Upper lobe of right lung (tissue), 1 donor: Measurements from ENCODE around the gene NOVA2. TPM values are rescaled to one million over a fixed set of nuclear protein-coding genes. Genes with fewer than 3 reads are reported as not detected.

Experiments used
- ATAC-seq: fragments of 200-7000 bp; cut with Tn5 transposase; one replicate; pipeline ENCODE4 v1.9.1; 2020; ENCODE audit warnings: mild to moderate bottlenecking, moderate library complexity
- DNase-seq: peaks from one replicate; pipeline ENCODE4 v3.0.0-alpha.2; 2020
- H3K27ac ChIP-seq: fragments of 200-600 bp; one replicate; pipeline ENCODE4 v1.8.0; 2022
- H3K27me3 ChIP-seq: fragments of 200-600 bp; one replicate; pipeline ENCODE4 v1.8.0; 2022; ENCODE audit warnings: mild to moderate bottlenecking
- H3K36me3 ChIP-seq: fragments of 200-600 bp; one replicate; pipeline ENCODE4 v1.8.0; 2022
- H3K4me1 ChIP-seq: fragments of 200-600 bp; one replicate; pipeline ENCODE4 v1.8.0; 2022
- H3K4me3 ChIP-seq: fragments of 200-600 bp; one replicate; pipeline ENCODE4 v1.8.0; 2022; ENCODE audit warnings: mild to moderate bottlenecking
- H3K9me3 ChIP-seq: fragments of 200-600 bp; one replicate; pipeline ENCODE4 v1.8.0; 2022
- intact Hi-C: fragments of 100-400 bp; cut with DNase I; formaldehyde crosslinking; loops from one replicate; pipeline ENCODE4 v1.11.0; 2022
- total RNA-seq: library from RNA; stranded (reverse); fragmentation: NEBNext Ultra II Directional; extraction: Animal tissue kit (Norgen Biotek cat#: 25700); gene quantifications from one replicate; pipeline ENCODE4 v1.2.1, GENCODE V29; 2021
- TF ChIP-seq, protein P1 (sequence below): fragments of 200-600 bp; IDR thresholded peaks from one replicate; pipeline ENCODE4 v1.8.0; 2022; ENCODE audit warnings: antibody characterized with exemption
- donor health status: DM: no; HTN: yes; CAD: no; lungs with severe emphysema.

Gene NOVA2
- total RNA-seq, 1 donor from 2014 or later, result 21.2 TPM

DNA sequence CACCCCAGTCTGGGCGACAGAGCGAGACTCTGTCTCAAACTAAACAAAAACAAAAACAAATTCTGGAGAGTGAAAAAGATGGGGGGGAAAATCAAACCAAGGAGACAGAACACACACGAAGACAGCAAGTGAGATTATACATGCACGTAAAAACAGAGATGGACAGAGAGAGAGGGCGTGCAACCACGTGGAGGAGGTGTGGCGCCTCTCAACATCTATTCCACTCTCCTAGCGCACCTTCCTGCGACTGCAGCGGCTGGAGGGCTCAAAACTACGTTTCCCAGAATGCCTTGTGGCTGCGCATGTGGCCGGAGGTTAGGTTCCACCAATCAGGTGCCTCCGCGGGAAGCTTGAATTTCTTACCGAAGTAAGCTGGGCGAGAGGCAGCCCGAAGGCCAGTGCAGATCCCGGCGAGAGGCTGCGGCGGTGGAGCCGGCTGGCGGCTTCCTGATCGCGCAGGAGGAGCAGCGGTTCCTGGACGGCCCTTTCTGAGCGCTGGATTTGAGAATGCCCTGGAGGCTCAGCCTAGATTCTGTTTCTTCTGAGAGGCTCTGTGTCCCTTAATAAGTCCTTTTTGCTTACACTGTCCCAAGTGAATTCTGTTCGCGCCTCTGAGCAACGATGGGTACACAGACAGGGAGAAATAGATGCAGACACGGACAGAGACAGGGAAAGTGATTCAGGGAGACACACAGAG, 46.0 kb downstream of the NOVA2 start:
- no peak overlapping the region for H3K27ac ChIP-seq
- TF ChIP-seq, protein P1, sequence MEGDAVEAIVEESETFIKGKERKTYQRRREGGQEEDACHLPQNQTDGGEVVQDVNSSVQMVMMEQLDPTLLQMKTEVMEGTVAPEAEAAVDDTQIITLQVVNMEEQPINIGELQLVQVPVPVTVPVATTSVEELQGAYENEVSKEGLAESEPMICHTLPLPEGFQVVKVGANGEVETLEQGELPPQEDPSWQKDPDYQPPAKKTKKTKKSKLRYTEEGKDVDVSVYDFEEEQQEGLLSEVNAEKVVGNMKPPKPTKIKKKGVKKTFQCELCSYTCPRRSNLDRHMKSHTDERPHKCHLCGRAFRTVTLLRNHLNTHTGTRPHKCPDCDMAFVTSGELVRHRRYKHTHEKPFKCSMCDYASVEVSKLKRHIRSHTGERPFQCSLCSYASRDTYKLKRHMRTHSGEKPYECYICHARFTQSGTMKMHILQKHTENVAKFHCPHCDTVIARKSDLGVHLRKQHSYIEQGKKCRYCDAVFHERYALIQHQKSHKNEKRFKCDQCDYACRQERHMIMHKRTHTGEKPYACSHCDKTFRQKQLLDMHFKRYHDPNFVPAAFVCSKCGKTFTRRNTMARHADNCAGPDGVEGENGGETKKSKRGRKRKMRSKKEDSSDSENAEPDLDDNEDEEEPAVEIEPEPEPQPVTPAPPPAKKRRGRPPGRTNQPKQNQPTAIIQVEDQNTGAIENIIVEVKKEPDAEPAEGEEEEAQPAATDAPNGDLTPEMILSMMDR, result no peak
- intact Hi-C loops, result no loop called here
- no peaks in the 10 kb centered on the region for H3K9me3 ChIP-seq
- no peaks in the 10 kb centered on the region for H3K36me3 ChIP-seq
- peaks cover 6% of the 10 kb centered on the region for H3K4me1 ChIP-seq
- peaks cover 3% of the 10 kb centered on the region for H3K27me3 ChIP-seq
- H3K4me3 ChIP-seq, result no peak overlapping the region
- ATAC-seq (peak; percentile 96), DNase-seq (peak; percentile 91)

DNA sequence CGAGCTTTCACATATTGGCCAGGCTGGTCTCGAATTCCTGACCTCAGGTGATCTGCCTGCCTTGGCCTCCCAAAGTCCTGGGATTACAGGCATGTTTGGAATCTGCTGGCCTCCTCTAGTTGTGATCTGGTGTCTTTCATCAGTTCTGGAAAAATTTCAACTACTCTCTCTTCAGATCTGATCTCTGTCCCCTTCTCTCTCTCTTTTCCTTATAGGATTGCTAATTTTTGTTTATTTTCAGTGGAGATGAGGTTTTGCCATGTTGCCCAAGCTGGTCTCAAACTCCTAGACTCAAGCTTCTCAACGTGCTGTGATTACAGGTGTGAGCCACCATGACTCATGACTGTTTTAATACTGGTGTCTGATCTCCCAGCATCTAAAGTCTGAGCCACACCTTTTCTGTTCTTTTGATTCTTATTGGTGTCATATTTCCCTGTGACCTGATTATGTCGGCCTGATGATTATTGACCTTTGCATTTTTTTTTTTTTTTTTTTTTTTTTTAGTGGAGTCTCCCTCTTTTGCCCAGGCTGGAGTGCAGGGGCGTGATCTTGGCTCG, 48.7 kb downstream of the NOVA2 start:
- no peaks in the 10 kb centered on the region for H3K9me3 ChIP-seq
- no peak for ATAC-seq
- DNase-seq, result no peak
- intact Hi-C loops, result no loop called here
- peaks cover 6% of the 10 kb centered on the region for H3K4me1 ChIP-seq
- TF ChIP-seq, protein P1, result no peak
- no peak overlapping the region for H3K27ac ChIP-seq
- no peaks in the 10 kb centered on the region for H3K27me3 ChIP-seq
- no peak overlapping the region for H3K4me3 ChIP-seq
- H3K36me3 ChIP-seq, result no peaks in the 10 kb centered on the region

DNA sequence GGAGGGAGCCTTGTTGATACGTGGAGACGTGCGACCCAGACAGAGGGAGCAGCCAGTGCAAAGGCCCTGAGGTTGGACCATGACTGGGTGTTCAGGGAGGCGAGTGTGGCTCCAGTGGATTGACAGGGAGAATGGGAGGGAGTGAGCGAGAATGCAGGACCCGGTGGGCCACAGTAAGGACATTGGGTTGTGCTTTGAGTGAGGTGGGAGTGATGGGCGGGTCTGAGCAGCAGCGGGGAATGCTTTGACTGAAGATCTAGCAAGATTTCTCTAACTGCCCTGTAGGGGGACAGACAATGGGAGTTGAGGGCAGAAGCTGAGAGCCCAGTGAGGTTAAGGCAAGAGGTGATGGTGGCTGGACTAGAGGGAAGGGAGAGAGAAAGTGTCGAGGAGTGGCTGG, 51.4 kb downstream of the NOVA2 start:
- Histone ChIP-seq H3K4me3 (no peak overlapping the region), H3K4me1 (no peaks in the 10 kb centered on the region), H3K9me3 (no peaks in the 10 kb centered on the region), H3K27me3 (peaks cover 9% of the 10 kb centered on the region), H3K27ac (no peak overlapping the region), H3K36me3 (no peaks in the 10 kb centered on the region)
- DNase-seq (no peak), ATAC-seq (no peak)
- TF ChIP-seq, protein P1, result no peak
- intact Hi-C loops, result no loop called here

DNA sequence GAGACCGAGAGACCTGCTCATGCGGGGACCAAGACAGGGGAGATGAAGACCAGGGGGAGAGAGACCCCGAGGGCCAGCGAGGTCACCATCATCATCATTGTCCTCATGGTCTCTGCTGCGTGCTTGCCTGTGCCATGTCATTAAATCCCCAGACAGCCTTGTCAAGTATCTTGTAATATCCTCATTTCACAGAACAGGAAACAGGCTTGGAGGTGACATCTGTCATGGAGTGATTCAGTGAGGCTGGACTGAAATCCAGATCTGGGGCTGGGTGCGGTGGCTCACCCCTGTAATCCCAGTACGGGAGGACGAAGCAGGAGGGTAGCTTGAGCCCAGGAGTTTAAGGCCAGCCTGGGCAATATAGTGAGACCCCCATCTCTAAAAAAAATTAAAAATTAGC, 53.2 kb downstream of the NOVA2 start:
- TF ChIP-seq, protein P1, result no peak
- ATAC-seq, result no peak
- no peaks in the 10 kb centered on the region for H3K9me3 ChIP-seq
- H3K27me3 ChIP-seq, result peaks cover 9% of the 10 kb centered on the region
- DNase-seq, result no peak
- H3K27ac ChIP-seq, result no peak overlapping the region
- no peak overlapping the region for H3K4me3 ChIP-seq
- no peaks in the 10 kb centered on the region for H3K4me1 ChIP-seq
- intact Hi-C loops, result no loop called here
- no peaks in the 10 kb centered on the region for H3K36me3 ChIP-seq

DNA sequence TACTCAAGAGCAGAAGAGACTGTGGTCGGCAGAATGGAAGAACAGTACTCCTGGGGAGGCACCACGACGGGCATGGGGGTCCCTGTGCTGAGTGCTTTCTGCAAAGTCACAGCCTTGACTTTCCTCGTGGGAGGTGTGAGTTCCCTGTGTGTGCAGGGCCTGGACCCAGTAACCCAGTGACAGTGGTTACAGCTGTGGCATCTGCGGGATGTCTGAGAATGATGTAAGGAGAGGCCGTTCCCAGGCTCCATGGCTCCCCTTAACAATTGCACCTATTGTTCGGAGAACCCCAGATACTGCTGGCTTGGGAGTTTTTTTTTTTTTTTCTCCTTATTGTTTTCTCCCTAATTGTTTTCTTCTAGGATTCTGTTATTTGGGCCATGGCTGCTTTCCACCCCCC, 54.0 kb downstream of the NOVA2 start:
- intact Hi-C loops, result no loop called here

More for the DNA sequence above, 54.0 kb downstream of the NOVA2 start:
- H3K4me3 ChIP-seq, result no peak overlapping the region
- DNase-seq (no peak), ATAC-seq (no peak)
- TF ChIP-seq, protein P1, result no peak
- H3K4me1 ChIP-seq, result no peaks in the 10 kb centered on the region
- H3K27me3 ChIP-seq, result peaks cover 9% of the 10 kb centered on the region
- H3K36me3 ChIP-seq, result no peaks in the 10 kb centered on the region
- H3K27ac ChIP-seq, result no peak overlapping the region
- H3K9me3 ChIP-seq, result no peaks in the 10 kb centered on the region
